ENCODE data around the gene PLEKHG7.

- no peak for TF ChIP-seq POLR2A (IDR thresholded peaks at IDR 0.05)
- TF ChIP-seq CTCF (IDR thresholded peaks at IDR 0.05 in 8 of 11, conservative IDR thresholded peaks at IDR 0.05 in 3 of 11) = no peak
These were observed 7.2 kb upstream of the PLEKHG7 start for GRCh38 chr12:92695577-92695976.

Measured in spleen (tissue), 7 donors.